GM21528 (cell line): ENCODE results near the gene TMEM121.

Experiments
- ATAC-seq: cut with Tn5 transposase; IDR thresholded peaks from one replicate; pipeline ENCODE4 v1.9.1; 2021; ENCODE audit warnings: mild to moderate bottlenecking, moderate library complexity; ENCODE audit not compliant: unreplicated experiment, low FRiP score

Gene TMEM121

DNA sequence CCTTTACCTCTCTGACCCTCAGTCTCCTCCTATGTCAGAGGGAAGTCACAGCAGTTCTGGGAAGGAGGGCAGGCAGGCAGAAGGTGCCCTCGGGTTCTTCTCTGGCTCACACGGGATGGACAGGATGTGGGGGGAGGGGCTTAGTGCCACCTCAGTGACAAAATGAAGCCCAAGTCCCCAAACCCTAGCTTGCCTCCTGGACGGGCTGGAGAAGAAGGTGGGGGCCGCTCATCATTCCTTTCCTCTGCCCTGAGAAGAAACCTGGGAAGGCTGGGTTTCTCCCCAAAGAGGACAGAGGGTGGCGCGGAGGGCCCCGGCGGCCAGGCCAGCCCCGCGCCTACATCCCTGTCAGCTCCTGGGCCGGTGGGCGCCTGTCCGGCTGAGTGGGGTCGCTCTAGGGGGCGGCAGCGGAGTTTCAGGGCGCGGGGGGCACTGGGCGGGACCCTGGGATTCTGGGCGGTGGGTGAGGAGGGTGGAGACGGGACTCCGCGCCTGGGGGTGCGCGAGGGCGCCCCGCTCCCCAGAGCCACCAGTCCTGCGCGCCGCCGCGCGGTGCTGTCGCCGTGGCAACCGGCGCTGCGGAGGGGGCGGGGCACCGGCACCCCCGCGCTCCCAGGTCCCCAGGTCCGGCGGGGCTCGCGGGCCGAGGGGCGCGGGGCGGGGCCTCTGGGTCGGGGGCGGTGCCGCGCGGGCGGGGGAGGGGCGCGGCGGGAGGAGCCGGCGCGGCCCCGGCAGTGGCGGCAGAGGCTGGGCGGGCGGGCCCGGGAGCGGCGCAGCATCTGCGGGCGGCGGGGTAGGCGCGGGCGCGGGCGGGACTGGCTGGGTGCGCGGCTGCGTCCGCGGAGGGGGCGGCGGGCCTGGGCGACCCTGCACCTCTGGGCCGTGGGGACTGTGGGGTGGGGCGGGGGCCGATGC, at the start of gene TMEM121:
TSS of gene TMEM121 (plus strand) at position 723 of the 915 bp plus-strand sequence. CDS start 2,252 bp downstream, outside the sequence.
- no peak for ATAC-seq

DNA sequence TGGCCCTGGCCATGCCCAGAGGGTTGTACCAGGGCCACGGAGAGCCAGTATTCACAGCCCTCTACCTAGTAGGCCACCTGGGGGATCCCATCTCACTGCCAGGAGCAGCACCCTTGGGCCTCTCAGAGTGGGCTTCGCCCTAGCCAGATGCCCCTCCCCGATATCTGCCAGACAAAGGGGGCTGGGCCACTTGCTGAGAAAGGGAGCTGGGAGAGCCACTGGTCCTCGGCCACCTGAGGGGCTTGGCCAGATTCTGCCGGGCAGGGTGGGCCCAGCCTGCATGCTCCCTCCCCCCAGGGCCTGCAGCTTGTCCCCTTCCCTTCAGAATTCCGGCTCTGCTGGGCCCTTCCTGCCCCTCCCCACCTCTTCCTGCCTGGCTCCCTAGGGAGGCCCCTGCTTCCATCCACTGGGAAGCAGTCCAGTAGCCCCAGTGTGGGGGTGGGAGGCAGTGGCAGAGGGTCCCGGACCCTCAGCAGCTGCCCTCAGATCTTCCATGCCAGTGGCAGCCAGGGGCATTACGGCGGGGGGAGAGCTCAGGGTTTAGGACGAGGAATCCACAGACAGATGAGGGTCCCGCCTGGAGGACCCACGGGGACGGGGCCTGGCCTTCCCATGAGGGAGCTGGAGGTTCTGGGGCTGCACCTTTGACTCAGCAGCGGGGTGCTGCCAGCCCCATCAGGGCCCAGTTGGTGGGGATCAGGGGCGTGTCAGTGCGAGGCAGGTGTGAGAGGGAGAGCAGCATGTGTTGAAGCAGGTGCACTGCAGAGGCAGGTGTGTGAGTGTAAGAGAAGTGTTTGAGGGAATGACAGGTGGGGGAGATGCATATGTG, 49.3 kb upstream of the TMEM121 start:
- no peak for ATAC-seq

DNA sequence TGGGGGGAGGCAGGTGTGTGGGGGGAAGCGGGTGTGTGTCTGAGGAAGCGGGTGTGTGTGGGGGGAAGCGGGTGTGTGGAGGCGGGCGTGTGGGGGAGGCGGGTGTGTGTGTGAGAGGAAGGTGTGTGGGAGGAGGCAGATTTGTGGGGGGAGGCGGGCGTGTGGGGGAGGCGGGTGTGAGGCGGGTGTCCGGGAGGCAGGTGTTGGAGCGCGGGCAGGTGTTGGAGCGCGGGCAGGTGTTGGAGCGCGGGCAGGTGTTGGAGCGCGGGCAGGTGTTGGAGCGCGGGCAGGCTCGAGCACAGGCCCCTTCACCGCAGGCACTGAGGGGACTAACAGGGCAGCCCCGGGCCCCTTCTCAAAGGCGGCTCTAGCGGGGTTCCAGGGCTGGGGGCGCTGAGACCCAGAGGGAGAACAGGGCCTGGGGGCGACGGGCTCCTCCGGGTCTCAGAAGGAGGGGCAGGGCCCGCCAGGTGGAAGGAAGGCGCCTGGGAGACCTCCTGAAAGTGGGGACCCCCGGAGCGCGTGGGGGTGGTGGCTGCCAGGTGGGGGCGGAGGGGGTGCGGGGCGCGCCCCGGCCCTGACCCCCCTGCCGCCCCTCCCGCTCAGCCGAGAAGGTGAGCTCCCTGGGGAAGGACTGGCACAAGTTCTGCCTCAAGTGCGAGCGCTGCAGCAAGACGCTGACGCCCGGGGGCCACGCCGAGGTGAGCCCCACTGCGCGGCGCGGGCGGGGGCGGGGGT, 48.6 kb upstream of the TMEM121 start:
- ATAC-seq = no peak

DNA sequence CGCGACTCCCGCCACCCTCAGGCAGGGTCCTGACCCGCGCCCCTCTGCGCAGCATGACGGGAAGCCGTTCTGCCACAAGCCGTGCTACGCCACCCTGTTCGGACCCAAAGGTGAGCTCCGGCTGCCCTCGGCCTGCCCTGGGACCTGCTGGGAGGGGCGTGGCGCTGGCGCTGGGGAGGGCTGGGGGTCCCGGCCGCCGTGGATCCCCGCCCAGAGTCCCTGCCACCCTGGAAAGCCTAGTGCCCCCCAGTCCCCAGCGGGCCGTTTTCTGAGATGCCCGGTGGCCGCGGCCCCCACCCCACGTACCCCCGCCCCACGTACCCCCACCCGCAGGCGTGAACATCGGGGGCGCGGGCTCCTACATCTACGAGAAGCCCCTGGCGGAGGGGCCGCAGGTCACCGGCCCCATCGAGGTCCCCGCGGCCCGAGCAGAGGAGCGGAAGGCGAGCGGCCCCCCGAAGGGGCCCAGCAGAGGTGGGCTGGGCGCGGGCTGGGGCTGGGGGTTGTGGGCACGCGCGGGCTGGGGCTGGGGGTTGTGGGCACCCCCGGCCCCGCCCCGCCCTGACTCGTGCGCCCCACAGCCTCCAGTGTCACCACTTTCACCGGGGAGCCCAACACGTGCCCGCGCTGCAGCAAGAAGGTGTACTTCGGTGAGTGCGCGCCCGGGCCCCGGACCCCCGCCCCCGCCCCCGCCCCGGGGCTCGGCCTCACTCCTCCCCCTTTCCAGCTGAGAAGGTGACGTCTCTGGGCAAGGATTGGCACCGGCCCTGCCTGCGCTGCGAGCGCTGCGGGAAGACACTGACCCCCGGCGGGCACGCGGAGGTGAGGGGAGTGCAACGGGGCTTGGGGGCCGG, 47.8 kb upstream of the TMEM121 start:
- ATAC-seq = no peak

DNA sequence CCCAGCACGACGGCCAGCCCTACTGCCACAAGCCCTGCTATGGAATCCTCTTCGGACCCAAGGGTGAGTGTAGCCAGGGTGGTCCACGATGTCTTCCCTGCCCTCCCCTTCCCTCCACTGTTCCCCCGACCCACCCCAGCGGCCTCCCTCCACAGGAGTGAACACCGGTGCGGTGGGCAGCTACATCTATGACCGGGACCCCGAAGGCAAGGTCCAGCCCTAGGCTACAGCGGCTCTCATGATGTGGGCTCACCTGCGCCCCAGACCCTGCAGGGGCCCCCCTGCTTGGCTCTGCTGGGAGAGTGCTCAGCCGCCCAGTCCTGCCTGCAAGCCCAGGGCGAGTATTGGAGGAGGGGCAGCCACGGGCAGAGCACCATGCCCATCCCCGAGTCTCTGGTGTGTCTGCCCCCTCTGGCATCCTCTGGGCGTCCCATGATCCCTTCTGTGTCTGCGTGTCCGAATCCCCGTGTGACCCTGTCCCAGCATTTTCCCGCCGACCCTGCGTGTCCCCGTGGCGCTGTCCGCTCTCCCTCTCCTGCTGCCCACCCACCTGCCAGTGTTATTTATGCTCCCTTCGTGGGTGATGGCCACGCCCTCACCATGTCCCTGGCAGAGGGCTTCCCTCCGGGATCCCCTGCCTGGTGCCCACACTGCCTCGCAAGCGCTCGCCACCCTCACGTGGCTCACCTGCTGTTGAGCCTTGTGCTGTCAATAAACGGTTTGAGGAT, 46.8 kb upstream of the TMEM121 start:
- ATAC-seq = no peak

DNA sequence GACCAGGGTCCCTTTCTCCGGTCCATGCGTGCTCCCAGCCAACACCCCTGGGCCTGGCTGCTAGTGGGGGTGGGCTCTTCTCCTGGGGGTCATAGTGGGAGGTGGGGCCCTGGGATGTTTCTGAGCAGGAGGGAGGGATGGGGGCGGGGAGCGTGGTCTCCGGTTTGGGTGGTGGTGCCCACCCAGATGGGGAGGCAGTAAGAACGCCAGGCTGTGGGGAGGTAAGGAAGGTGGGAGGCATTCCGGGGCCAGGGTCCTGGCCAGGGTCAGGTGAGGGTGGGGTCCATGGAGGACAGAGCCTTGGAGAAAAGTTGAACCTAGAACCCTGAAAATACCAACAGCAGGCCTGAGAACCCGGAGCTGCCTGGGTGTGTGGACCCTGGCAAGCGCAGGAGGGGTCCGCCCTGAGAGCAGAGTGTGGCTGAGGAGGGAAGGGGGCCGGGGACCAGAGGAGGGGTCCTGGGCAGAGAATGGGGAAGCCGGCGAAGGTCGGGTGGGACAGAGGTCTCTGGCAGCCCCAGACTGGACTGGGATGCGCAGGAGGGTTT, 46.1 kb upstream of the TMEM121 start:
- no peak for ATAC-seq

DNA sequence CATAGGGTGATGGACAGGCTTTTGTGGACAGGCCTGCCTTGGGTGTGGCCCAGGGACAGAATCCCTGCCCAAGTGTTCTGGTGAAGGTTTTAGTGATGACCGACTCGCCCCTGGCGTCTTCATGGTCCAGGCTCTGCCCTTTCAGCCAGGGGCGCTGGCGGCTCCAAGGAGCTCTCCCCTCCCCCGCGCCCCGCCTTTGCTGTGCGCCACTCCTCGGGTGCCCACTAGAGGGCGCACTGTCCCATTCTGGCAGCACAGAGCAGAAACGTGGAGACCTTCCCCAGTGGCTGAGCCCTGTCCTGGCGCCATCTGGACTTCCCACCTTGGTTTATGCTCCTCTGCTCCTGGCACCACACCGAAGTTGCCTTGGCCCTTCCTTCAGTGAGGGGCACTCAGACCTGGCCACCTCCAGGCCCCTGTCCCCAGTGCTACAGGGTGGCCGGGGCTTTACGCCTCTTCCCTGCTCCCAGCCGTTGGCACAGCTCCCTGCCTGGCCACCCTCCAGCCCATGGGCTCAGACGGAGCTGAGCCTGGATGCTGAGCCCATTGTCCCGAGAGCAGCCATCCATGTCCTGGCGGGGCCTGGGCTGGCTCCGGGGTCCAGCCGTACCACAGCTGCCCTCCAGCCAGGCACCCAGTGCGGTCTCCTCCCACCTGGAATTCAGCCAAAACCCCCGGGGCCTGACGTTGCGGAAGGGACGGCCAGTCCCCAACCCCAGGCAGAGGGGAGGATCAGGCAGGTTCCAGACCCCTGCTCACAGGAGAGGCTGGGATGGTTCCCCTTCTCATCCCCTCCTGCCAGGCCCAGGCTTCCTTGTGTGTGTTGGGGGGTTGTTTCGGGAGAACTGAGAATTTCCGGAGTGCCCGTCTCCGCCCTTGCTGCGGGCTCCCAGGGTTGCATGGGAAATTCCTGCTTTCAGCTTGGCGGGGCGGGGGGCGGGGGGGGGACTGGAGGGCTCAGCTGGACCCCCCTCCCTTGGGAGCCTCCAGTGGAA, 45.3 kb upstream of the TMEM121 start:
- ATAC-seq = peak; percentile 35

DNA sequence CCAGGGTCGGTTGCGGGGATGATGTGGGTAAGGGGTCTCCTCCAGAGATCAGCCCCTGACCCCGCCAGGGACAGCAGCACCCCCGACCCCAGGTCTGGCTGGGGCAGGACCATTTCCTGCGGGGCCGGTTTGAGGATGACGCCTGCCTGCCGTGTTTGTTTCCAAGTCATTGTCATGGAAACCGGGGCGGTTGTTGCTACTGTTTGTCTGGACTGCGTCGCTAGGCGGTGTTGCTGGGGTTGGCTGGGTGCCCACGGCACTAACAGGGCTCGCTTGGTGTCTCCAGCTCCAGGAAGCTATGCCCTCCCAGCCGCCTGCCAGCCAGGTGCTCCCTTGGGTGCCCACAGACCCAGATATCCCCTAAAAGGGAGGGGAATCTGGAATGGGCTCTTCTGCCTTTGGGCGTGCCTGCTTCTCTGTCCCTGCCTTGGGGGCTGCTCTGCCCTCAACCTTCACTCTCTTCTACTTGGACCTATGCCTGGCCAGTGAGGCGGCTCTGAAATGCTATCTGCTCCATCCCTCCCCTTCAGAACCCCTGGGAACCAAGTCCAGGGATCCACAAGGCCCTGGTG, 44.4 kb upstream of the TMEM121 start:
- ATAC-seq = peak; percentile 42

DNA sequence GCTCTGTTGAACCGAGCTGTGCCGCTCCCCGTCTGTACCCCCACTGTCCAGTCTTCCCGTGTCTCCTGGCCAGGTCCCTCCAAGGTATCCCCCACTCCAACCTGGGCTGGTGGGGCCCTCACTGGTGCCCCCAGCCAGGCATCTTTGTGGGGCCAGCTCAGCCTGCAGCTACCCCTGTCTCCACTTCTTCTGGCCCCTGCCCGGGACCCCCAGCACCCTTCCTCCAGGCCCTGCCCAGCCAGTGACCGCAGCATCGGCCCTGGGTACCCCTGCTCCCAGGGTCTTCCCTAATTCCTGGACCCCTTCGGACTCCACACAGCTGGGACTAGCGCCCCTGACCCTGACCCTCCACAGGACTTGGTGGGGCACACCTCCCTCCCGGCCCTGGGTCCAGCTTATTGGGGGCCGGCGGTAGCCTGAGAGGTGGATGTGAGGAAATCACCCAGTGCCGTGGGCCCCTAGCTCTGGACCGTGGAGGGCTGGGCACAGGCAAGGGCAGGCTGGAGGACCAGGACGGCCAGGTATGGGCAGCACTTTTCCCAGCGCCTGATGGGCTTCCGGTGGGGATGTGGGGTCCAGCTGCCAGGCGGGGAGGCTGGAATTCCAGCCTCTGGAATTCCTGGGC, 43.8 kb upstream of the TMEM121 start:
- no peak for ATAC-seq

DNA sequence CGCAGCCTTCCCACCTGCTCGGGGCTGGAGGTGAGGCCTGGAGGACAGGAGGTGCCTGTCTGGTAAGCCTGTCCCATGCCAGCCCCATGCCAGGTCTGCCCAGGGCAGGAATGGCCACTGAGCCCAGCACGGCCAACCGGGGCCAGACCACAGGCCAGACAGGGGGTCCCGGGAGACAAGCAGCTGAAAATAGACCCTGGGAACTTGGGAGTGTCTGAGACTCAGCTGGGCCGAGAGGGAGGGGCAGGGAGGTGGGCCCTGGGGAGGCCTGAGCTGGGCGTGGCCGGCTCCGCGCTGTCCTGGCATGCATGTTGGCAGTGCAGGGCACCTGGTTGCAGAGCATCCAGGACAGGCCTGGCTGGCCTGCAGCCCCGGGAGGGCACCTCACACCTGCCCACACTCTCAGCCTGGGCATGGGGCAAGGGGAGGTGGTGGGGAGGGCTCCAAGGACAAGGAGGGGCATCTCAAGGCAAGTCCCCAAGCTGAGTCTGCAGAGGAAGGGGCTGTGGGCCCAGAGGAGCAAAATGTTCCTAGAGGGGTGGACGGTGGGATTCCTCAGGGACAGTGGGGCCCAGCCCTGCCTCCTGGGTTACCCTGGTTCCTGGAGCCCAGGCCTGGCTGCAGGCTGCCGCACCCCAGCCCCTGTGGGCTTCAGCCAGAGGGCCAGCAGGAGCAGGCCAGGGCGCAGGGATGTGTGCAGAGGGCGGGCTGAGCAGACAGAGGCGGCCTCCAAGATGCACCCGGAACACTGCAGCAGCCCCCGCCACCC, 42.9 kb upstream of the TMEM121 start:
- no peak for ATAC-seq

DNA sequence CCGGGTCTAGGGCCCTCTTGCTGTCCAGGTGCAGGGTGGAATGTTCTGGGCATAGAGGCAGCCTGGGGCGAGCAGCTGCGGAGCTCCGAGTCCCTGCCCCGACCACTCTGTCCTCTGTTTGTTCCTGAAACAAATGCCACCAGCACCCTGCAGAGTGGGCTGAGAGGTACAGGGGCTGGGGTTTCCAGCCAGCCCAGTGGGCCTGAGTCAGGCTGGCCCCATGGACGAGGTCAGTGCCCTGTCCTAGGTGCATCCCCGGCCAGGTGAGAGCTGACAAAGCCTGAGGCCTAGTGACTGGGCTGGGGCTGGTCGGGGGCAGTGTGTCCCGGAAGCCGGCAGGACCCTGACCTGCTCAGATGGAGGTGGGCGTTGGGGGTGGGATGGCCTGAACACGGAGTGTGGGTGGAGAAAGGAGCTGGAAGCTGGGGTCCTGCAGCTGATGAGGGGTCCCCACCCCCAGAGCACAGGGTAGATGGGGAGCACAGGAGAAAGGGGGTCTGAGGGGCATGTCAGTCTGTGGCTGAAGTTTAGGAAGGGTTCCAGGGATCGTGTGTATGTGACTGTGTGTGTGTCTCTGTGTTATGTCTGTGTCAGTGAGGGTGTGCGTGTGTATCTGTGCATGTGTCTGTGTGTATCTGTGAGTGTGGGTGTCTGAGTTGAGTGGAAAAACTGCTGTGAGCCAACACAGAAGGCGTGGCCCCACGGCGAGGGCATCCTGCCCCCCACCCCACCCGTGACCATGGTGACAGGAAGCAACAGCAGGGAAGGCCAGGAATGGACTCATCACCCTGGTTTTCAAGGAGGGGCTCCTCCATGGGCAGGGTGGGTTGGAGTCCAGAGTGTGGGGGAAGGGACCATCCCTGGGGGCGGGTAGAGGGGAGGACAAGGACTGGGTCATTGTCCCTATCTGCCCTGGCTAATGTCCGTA, 42.0 kb upstream of the TMEM121 start:
- no peak for ATAC-seq

DNA sequence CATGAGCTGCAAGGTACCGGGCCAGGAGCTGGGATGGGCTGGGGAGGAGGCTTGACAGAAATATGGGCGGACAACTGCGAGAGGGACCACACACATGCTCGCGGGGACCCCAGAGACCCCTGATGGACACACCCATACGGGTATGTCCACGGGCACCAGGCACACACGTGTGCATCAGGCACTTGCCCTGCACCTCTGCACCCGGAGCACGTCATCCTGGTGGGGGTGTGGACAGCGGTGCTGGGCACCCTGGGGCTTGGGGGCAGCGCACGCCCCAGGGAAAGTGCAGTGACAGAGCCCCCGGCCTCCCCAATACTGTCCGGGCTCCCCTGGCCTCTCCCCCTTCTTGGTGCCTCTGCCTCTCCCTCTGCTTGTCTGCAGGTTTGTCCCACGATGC, 41.4 kb upstream of the TMEM121 start:
- ATAC-seq = no peak

DNA sequence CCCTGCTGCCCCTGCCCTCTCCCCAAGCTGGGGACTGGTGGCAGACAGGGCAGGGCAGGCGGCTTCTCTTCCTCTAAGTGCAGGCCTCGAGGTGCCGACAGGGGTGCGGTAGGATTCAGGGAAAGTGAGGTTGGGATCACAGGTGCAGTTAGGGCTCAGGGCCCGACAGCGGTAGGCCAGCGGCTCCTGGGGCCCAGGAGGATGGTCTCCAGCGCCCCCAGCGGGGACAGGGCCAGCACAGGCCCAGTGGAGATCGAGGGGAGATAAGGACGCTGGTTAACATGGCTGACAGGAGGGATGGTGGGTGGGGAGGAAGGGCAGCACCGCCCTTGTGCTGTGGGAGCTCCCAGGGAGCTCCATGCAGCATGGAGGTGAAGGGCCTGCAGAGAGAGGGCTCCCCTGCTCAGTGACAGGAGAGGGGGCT, 40.6 kb upstream of the TMEM121 start:
- no peak for ATAC-seq

DNA sequence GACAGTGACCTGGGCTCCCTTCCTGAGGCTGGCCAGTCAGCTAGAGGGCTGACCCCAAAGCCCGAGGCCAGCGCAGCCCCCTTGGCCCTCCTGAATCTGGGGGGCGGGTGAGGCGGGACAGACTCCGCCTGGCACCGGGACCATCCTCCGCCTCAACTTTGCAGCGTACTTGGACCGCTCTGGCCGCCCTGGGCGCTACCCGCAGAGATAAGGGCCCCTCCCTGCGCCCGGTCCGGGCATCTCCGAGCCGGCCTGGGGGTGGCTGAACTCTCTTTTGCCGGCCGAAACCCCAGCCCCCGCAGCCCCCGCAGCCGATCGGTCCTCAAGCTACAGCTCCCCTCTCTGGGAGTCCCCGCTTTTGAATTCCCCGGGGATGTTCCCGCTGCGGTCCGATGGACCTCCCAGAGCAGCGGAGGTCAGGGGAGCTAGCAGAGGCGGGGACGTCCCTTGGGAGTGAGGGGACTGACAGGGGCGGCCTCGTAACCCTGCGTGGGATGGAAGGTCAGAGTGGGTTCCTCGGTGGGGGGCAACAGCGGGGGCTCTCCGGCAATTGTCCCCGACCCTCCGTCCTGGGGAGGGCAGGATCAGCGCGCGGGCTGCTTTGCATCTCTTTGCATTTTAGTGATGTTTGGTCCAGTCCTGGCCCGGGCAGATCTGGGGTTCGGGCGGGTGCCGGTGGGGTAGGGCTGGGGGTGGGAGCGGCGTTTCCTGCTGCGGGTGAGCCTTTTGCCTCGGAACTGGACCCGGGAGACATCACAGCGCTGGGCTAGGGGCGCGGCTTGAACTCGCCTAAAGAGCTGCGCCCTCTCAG, 40.0 kb upstream of the TMEM121 start, which contains the start of gene CRIP1:
TSS of gene CRIP1 (plus strand) at position 724 of the 811 bp plus-strand sequence. CDS start 374 bp downstream, outside the sequence.
- no peak for ATAC-seq
